HEK293T (cell line): ENCODE results near the gene FAM107B.

Source experiments
- ARNT ChIP-seq: fragments of 450-650 bp; IDR thresholded peaks from 2 replicates; pipeline ENCODE4 v1.6.1; 2017; ENCODE audit warnings: mild to moderate bottlenecking
- BHLHE40 ChIP-seq: fragments of 450-650 bp; IDR thresholded peaks from 2 replicates; pipeline ENCODE4 v1.6.1; 2016; ENCODE audit warnings: mild to moderate bottlenecking, moderate library complexity, borderline replicate concordance
- CTBP1 ChIP-seq: fragments of 450-650 bp; IDR thresholded peaks from 2 replicates; pipeline ENCODE4 v1.6.1; 2016; ENCODE audit warnings: borderline replicate concordance
- FOXM1 ChIP-seq: fragments of 450-650 bp; IDR thresholded peaks from 2 replicates; pipeline ENCODE4 v1.6.1; 2017; ENCODE audit warnings: mild to moderate bottlenecking, borderline replicate concordance
- L3MBTL2 ChIP-seq: fragments of 450-650 bp; conservative IDR thresholded peaks from 2 replicates; pipeline ENCODE4 v1.6.1; 2016; ENCODE audit warnings: mild to moderate bottlenecking
- SP1 ChIP-seq: fragments of 450-650 bp; IDR thresholded peaks from 2 replicates; pipeline ENCODE4 v1.6.1; 2017
- SUZ12 ChIP-seq: fragments of 450-650 bp; IDR thresholded peaks from 2 replicates; pipeline ENCODE4 v1.6.1; 2016; ENCODE audit warnings: mild to moderate bottlenecking

DNA sequence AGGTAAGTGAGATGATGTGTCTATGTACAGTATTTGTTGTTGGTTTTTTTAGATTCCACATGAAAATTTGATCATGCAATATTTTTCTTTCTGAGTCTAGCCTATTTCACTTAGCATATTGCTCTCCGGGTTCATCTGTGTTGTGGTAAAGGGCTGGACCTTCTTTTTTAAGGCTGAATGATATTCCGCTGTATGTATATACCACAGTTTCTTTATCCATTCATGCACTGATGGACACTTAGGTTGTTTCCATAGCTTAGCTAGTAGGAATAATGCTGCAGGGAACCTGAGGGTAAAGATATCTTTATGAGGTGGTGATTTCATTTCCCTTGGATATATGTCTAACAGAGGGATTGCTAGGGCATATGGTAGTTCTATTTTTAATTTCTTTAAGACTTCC, 80.8 kb downstream of the FAM107B start:
- TF ChIP-seq CTBP1: no peak
- TF ChIP-seq BHLHE40: no peak
- TF ChIP-seq SP1: no peak
- no peak for TF ChIP-seq SUZ12
- no peak for TF ChIP-seq ARNT
- no peak for TF ChIP-seq L3MBTL2
- no peak for TF ChIP-seq FOXM1
